ENCODE data around the gene ASIC1.
A peak's percentile ranks its signal among the peaks of the same experiment; 100 is the strongest.

Gene ASIC1

GRCh38 chr12:50041062-50041860 is 16.1 kb upstream of the ASIC1 start:
- Histone ChIP-seq H3K36me3 (ENCODE audit: control insufficient read depth in 2 of 2, insufficient read depth in 2 of 2, low read length in 2 of 2) (no peaks in the 10 kb centered on the region), H3K27me3 (ENCODE audit: control insufficient read depth in 1 of 2, insufficient read depth in 2 of 2, low read length in 2 of 2) (no peaks in the 10 kb centered on the region), H3K4me1 (ENCODE audit: control insufficient read depth, insufficient read depth, low read length) (no peaks in the 10 kb centered on the region), H3K9me3 (ENCODE audit: control insufficient read depth in 2 of 2, low read length in 2 of 2) (no peaks in the 10 kb centered on the region), H3K9ac (ENCODE audit: low read length in 2 of 2) (no peak overlapping the region), H3K4me3 (ENCODE audit: low read length in 2 of 2) (no peak overlapping the region), H3K27ac (ENCODE audit: low read length) (no peak overlapping the region)

DNA sequence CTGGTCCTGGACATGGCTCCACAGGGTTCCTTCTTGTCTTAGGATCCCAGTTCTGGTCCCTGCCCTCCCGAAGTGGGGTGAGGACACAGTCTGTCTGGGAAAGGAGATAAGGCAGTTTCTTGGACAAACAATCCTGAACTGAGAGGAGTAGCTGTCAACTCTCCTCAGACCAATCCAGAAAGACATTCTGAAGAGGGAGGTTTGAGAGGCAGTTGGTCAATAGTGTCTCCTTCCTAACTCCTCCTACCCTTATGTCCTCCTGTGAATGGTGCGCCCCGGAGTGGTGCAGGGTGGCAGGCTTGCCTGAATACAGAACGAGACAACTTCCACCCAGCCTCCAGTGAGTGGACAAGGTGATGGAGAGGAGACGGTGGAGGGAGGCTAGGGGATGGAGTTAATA is 15.4 kb upstream of the ASIC1 start:
- no peaks in the 10 kb centered on the region for H3K9me3 ChIP-seq (ENCODE audit: control insufficient read depth in 2 of 2, low read length in 2 of 2)
- H3K4me3 ChIP-seq (ENCODE audit: low read length in 2 of 2): no peak overlapping the region
- H3K9ac ChIP-seq (ENCODE audit: low read length in 2 of 2): no peak overlapping the region
- H3K36me3 ChIP-seq (ENCODE audit: control insufficient read depth in 2 of 2, insufficient read depth in 2 of 2, low read length in 2 of 2): no peaks in the 10 kb centered on the region
- H3K4me1 ChIP-seq (ENCODE audit: control insufficient read depth, insufficient read depth, low read length): no peaks in the 10 kb centered on the region
- no peaks in the 10 kb centered on the region for H3K27me3 ChIP-seq (ENCODE audit: control insufficient read depth in 1 of 2, insufficient read depth in 2 of 2, low read length in 2 of 2)
- no peak overlapping the region for H3K27ac ChIP-seq (ENCODE audit: low read length)

GRCh38 chr12:50042693-50043092 is 14.7 kb upstream of the ASIC1 start:
- Histone ChIP-seq H3K36me3 (ENCODE audit: control insufficient read depth in 2 of 2, insufficient read depth in 2 of 2, low read length in 2 of 2) (no peaks in the 10 kb centered on the region), H3K4me1 (ENCODE audit: control insufficient read depth, insufficient read depth, low read length) (no peaks in the 10 kb centered on the region), H3K9me3 (ENCODE audit: control insufficient read depth in 2 of 2, low read length in 2 of 2) (no peaks in the 10 kb centered on the region), H3K4me3 (ENCODE audit: low read length in 2 of 2) (no peak overlapping the region), H3K9ac (ENCODE audit: low read length in 2 of 2) (no peak overlapping the region), H3K27me3 (ENCODE audit: control insufficient read depth in 1 of 2, insufficient read depth in 2 of 2, low read length in 2 of 2) (no peaks in the 10 kb centered on the region), H3K27ac (ENCODE audit: low read length) (no peak overlapping the region)

DNA sequence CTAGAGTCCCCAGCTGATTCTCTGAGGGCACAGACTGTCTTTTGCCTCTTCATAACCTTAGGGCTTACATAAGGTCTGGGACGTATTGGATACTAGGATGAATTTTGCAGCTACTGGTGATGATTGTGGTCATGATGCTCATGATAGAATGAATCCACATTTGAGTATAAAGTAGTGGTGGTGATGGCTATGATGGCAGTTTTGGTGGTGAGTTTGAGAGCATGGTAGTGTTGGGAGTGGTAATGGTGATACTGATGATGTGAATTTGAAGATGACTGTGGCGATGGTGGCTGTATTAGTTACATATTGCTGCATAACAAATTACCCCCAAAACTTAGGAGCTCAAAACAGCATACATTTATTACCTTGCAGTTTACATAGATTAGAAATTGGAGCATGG is 14.1 kb upstream of the ASIC1 start:
- no peak overlapping the region for H3K9ac ChIP-seq (ENCODE audit: low read length in 2 of 2)
- no peak overlapping the region for H3K4me3 ChIP-seq (ENCODE audit: low read length in 2 of 2)
- no peaks in the 10 kb centered on the region for H3K27me3 ChIP-seq (ENCODE audit: control insufficient read depth in 1 of 2, insufficient read depth in 2 of 2, low read length in 2 of 2)
- H3K9me3 ChIP-seq (ENCODE audit: control insufficient read depth in 2 of 2, low read length in 2 of 2): no peaks in the 10 kb centered on the region
- no peaks in the 10 kb centered on the region for H3K36me3 ChIP-seq (ENCODE audit: control insufficient read depth in 2 of 2, insufficient read depth in 2 of 2, low read length in 2 of 2)
- H3K4me1 ChIP-seq (ENCODE audit: control insufficient read depth, insufficient read depth, low read length): no peaks in the 10 kb centered on the region
- no peak overlapping the region for H3K27ac ChIP-seq (ENCODE audit: low read length)

DNA sequence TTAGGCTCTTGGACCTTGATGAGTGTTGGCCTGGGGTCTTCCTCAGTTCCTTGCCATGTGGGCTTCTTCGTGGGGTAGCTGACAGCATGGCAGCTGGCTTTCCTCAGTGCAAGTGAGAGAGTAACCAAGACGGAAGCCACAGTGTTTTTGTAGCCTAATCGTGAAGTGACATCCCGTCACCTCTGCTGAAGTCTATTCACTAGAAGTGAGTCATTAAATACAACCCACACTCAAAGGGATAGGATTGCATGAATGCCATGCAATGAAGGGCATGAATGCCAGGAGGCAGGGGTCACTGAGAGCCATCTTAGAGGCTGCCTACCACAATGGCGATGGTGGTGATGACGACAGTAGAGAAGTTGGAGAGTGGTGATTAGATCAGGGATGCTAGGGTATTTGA is 13.5 kb upstream of the ASIC1 start:
- H3K27me3 ChIP-seq (ENCODE audit: control insufficient read depth in 1 of 2, insufficient read depth in 2 of 2, low read length in 2 of 2): no peaks in the 10 kb centered on the region
- no peak overlapping the region for H3K9ac ChIP-seq (ENCODE audit: low read length in 2 of 2)
- no peaks in the 10 kb centered on the region for H3K36me3 ChIP-seq (ENCODE audit: control insufficient read depth in 2 of 2, insufficient read depth in 2 of 2, low read length in 2 of 2)
- no peaks in the 10 kb centered on the region for H3K9me3 ChIP-seq (ENCODE audit: control insufficient read depth in 2 of 2, low read length in 2 of 2)
- H3K4me3 ChIP-seq (ENCODE audit: low read length in 2 of 2): no peak overlapping the region
- no peaks in the 10 kb centered on the region for H3K4me1 ChIP-seq (ENCODE audit: control insufficient read depth, insufficient read depth, low read length)
- H3K27ac ChIP-seq (ENCODE audit: low read length): no peak overlapping the region

DNA sequence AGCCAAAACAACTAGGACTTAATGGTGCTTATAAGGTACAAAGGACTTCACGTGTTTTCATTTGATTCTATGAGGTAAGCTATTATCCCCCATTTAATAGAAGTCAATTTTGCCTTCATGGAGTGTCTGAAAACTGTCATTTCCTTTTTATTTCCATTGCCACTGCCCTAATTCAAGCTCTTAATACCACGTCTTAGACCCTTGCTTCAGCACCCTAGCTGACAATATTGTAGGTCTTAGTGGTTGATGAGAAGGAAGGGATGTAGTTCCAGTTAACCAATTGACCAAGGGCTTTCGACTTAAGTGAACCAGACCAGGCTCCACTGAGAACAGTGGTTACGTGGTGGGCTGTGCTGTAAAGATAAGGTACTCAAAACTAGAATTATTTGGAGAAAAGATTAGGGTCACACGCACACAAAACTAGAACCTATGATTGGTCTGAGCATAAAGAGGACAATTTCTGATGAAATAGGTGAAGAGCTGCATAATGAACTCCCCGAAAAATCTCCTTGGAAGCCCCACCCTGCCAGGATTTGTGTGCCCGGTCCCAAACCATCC is 9.6 kb upstream of the ASIC1 start:
- Histone ChIP-seq H3K27ac (ENCODE audit: low read length) (no peak overlapping the region), H3K9me3 (ENCODE audit: control insufficient read depth in 2 of 2, low read length in 2 of 2) (no peaks in the 10 kb centered on the region), H3K4me3 (ENCODE audit: low read length in 2 of 2) (no peak overlapping the region), H3K36me3 (ENCODE audit: control insufficient read depth in 2 of 2, insufficient read depth in 2 of 2, low read length in 2 of 2) (no peaks in the 10 kb centered on the region), H3K27me3 (ENCODE audit: control insufficient read depth in 1 of 2, insufficient read depth in 2 of 2, low read length in 2 of 2) (peaks cover 0 to 6% of the 10 kb centered on the region in 2 donors), H3K9ac (ENCODE audit: low read length in 2 of 2) (no peak overlapping the region), H3K4me1 (ENCODE audit: control insufficient read depth, insufficient read depth, low read length) (peaks cover 2% of the 10 kb centered on the region)

- H3K4me3 ChIP-seq (ENCODE audit: low read length in 2 of 2): no peak overlapping the region
- no peaks in the 10 kb centered on the region for H3K9me3 ChIP-seq (ENCODE audit: control insufficient read depth in 2 of 2, low read length in 2 of 2)
- no peak overlapping the region for H3K9ac ChIP-seq (ENCODE audit: low read length in 2 of 2)
- no peak overlapping the region for H3K27ac ChIP-seq (ENCODE audit: low read length)
- peaks cover 2% of the 10 kb centered on the region for H3K4me1 ChIP-seq (ENCODE audit: control insufficient read depth, insufficient read depth, low read length)
- no peaks in the 10 kb centered on the region for H3K36me3 ChIP-seq (ENCODE audit: control insufficient read depth in 2 of 2, insufficient read depth in 2 of 2, low read length in 2 of 2)
- peaks cover 0 to 6% of the 10 kb centered on the region in 2 donors for H3K27me3 ChIP-seq (ENCODE audit: control insufficient read depth in 1 of 2, insufficient read depth in 2 of 2, low read length in 2 of 2)
Observed at GRCh38 chr12:50049254-50050118, 7.9 kb upstream of the ASIC1 start.

GRCh38 chr12:50050119-50050385 is 7.3 kb upstream of the ASIC1 start:
- H3K4me3 ChIP-seq (ENCODE audit: low read length in 2 of 2): no peak overlapping the region
- H3K9ac ChIP-seq (ENCODE audit: low read length in 2 of 2): no peak overlapping the region
- H3K4me1 ChIP-seq (ENCODE audit: control insufficient read depth, insufficient read depth, low read length): peaks cover 2% of the 10 kb centered on the region
- no peaks in the 10 kb centered on the region for H3K36me3 ChIP-seq (ENCODE audit: control insufficient read depth in 2 of 2, insufficient read depth in 2 of 2, low read length in 2 of 2)
- no peaks in the 10 kb centered on the region for H3K9me3 ChIP-seq (ENCODE audit: control insufficient read depth in 2 of 2, low read length in 2 of 2)
- H3K27me3 ChIP-seq (ENCODE audit: control insufficient read depth in 1 of 2, insufficient read depth in 2 of 2, low read length in 2 of 2): peaks cover 0 to 6% of the 10 kb centered on the region in 2 donors
- no peak overlapping the region for H3K27ac ChIP-seq (ENCODE audit: low read length)

- Histone ChIP-seq H3K27me3 (ENCODE audit: control insufficient read depth in 1 of 2, insufficient read depth in 2 of 2, low read length in 2 of 2) (peaks cover 0 to 6% of the 10 kb centered on the region in 2 donors), H3K9ac (ENCODE audit: low read length in 2 of 2) (no peak overlapping the region), H3K4me3 (ENCODE audit: low read length in 2 of 2) (peak overlapping the region in 1 of 2 donors; percentile 61), H3K9me3 (ENCODE audit: control insufficient read depth in 2 of 2, low read length in 2 of 2) (no peaks in the 10 kb centered on the region), H3K4me1 (ENCODE audit: control insufficient read depth, insufficient read depth, low read length) (peaks cover 3% of the 10 kb centered on the region), H3K36me3 (ENCODE audit: control insufficient read depth in 2 of 2, insufficient read depth in 2 of 2, low read length in 2 of 2) (no peaks in the 10 kb centered on the region), H3K27ac (ENCODE audit: low read length) (no peak overlapping the region)
Observed at GRCh38 chr12:50050410-50051098, 6.8 kb upstream of the ASIC1 start.

GRCh38 chr12:50051101-50051806 is 6.1 kb upstream of the ASIC1 start:
- Histone ChIP-seq H3K9ac (ENCODE audit: low read length in 2 of 2) (no peak overlapping the region), H3K36me3 (ENCODE audit: control insufficient read depth in 2 of 2, insufficient read depth in 2 of 2, low read length in 2 of 2) (no peaks in the 10 kb centered on the region), H3K4me1 (ENCODE audit: control insufficient read depth, insufficient read depth, low read length) (peaks cover 10% of the 10 kb centered on the region), H3K9me3 (ENCODE audit: control insufficient read depth in 2 of 2, low read length in 2 of 2) (no peaks in the 10 kb centered on the region), H3K27me3 (ENCODE audit: control insufficient read depth in 1 of 2, insufficient read depth in 2 of 2, low read length in 2 of 2) (peaks cover 0 to 6% of the 10 kb centered on the region in 2 donors), H3K27ac (ENCODE audit: low read length) (no peak overlapping the region), H3K4me3 (ENCODE audit: low read length in 2 of 2) (no peak overlapping the region)
